Lower lobe of right lung (tissue), 2 donors: Measurements from ENCODE around the gene FMN1. TPM values are rescaled to one million over a fixed set of nuclear protein-coding genes. Genes with fewer than 3 reads are reported as not detected.

ENCODE experiments used
- ATAC-seq, 2 donors: fragments of 200-7000 bp; cut with Tn5 transposase; one replicate each; pipeline ENCODE4 v1.9.1; 2020 to 2022; ENCODE audit warnings: mild to moderate bottlenecking in 2 of 2, moderate library complexity in 2 of 2
- DNase-seq: peaks from one replicate; pipeline ENCODE4 v3.0.0-alpha.2; 2020
- H3K27ac ChIP-seq: fragments of 200-600 bp; one replicate; pipeline ENCODE4 v1.8.0; 2022
- H3K27me3 ChIP-seq: fragments of 200-600 bp; one replicate; pipeline ENCODE4 v1.8.0; 2022; ENCODE audit warnings: low read depth
- H3K36me3 ChIP-seq: fragments of 200-600 bp; one replicate; pipeline ENCODE4 v1.8.0; 2022; ENCODE audit warnings: mild to moderate bottlenecking
- H3K4me1 ChIP-seq: fragments of 200-600 bp; one replicate; pipeline ENCODE4 v1.8.0; 2022
- H3K4me3 ChIP-seq: fragments of 200-600 bp; one replicate; pipeline ENCODE4 v1.8.0; 2022; ENCODE audit warnings: mild to moderate bottlenecking
- H3K9me3 ChIP-seq: fragments of 200-600 bp; one replicate; pipeline ENCODE4 v1.8.0; 2022
- CTCF ChIP-seq: fragments of 200-600 bp; IDR thresholded peaks from one replicate; pipeline ENCODE4 v1.8.0; 2022; ENCODE audit warnings: antibody characterized with exemption, mild to moderate bottlenecking
- intact Hi-C: fragments of 100-400 bp; cut with DNase I; formaldehyde crosslinking; loops from one replicate; pipeline ENCODE4 v1.11.0; 2022
- total RNA-seq: library from RNA; stranded (reverse); fragmentation: NEBNext Ultra II Directional; extraction: Animal tissue kit (Norgen Biotek cat#: 25700); gene quantifications from one replicate; pipeline ENCODE4 v1.2.1, GENCODE V29; 2021
- donor health status: DM: no; HTN: yes; CAD: no; lungs with severe emphysema.

Gene FMN1
- total RNA-seq, 1 donor from 2014 or later = 38.8 TPM

- intact Hi-C loops = no loop called here
- ATAC-seq (no peak), DNase-seq (no peak)
- H3K9me3 ChIP-seq = peaks cover 5% of the 10 kb centered on the region
- no peaks in the 10 kb centered on the region for H3K4me1 ChIP-seq
- no peak overlapping the region for H3K27ac ChIP-seq
- no peak for TF ChIP-seq CTCF
- H3K27me3 ChIP-seq = no peaks in the 10 kb centered on the region
- no peak overlapping the region for H3K4me3 ChIP-seq
- H3K36me3 ChIP-seq = no peaks in the 10 kb centered on the region
Measured at GRCh38 chr15:32729700-32730395, 464.7 kb downstream of the FMN1 start.

- Histone ChIP-seq H3K9me3 (peaks cover 5% of the 10 kb centered on the region), H3K36me3 (no peaks in the 10 kb centered on the region), H3K27me3 (peaks cover 27% of the 10 kb centered on the region), H3K27ac (no peak overlapping the region), H3K4me3 (no peak overlapping the region), H3K4me1 (peaks cover 11% of the 10 kb centered on the region)
- ATAC-seq (no peak), DNase-seq (no peak)
- intact Hi-C loops = no loop called here
- TF ChIP-seq CTCF = no peak
Measured at GRCh38 chr15:32723171-32723948, 471.2 kb downstream of the FMN1 start.

GRCh38 chr15:32722136-32722535, 472.4 kb downstream of the FMN1 start:
- Histone ChIP-seq H3K9me3 (no peaks in the 10 kb centered on the region), H3K27me3 (peaks cover 39% of the 10 kb centered on the region), H3K4me3 (no peak overlapping the region), H3K36me3 (no peaks in the 10 kb centered on the region), H3K4me1 (peaks cover 23% of the 10 kb centered on the region), H3K27ac (no peak overlapping the region)
- TF ChIP-seq CTCF = no peak
- no peak for DNase-seq
- ATAC-seq = no peak
- intact Hi-C loops = no loop called here

GRCh38 chr15:32721596-32721995, 472.9 kb downstream of the FMN1 start:
- peaks cover 29% of the 10 kb centered on the region for H3K4me1 ChIP-seq
- DNase-seq = no peak
- intact Hi-C loops = no loop called here
- H3K27ac ChIP-seq = no peak overlapping the region
- ATAC-seq = no peak
- H3K9me3 ChIP-seq = no peaks in the 10 kb centered on the region
- peaks cover 44% of the 10 kb centered on the region for H3K27me3 ChIP-seq
- H3K36me3 ChIP-seq = no peaks in the 10 kb centered on the region
- H3K4me3 ChIP-seq = no peak overlapping the region
- TF ChIP-seq CTCF = no peak

GRCh38 chr15:32718821-32719716, 475.4 kb downstream of the FMN1 start:
- peaks cover 70% of the 10 kb centered on the region for H3K27me3 ChIP-seq
- intact Hi-C loops = no loop called here
- peak; percentile 49 to 56 for ATAC-seq

More at GRCh38 chr15:32718821-32719716, 475.4 kb downstream of the FMN1 start:
- Histone ChIP-seq H3K4me1 (peaks cover 30% of the 10 kb centered on the region), H3K27ac (no peak overlapping the region), H3K9me3 (no peaks in the 10 kb centered on the region), H3K36me3 (no peaks in the 10 kb centered on the region), H3K4me3 (peak overlapping the region; percentile 40)
- no peak for TF ChIP-seq CTCF
- peak; percentile 48 for DNase-seq
